Renal cortical epithelial cell (primary cell): Measurements from ENCODE around the gene ZDHHC8. TPM values are rescaled to one million over a fixed set of nuclear protein-coding genes. Genes with fewer than 3 reads are reported as not detected.

Source experiments
- DNase-seq: peaks from one replicate; pipeline ENCODE4 v3.0.0-alpha.2; 2011; ENCODE audit warnings: low read depth
- total RNA-seq: library from RNA; depleted of rRNA; stranded (reverse); fragments of >200 nt; gene quantifications from 2 replicates; pipeline ENCODE4 v1.2.3, GENCODE V29; 2014

Gene ZDHHC8
- 2.6 and 35.3 TPM in 2 replicates for total RNA-seq

GRCh38 chr22:20131597-20131858 is at the start of gene ZDHHC8:
ZDHHC8 (plus strand) TSS chr22:20131804; CDS start chr22:20131948, 144 bp downstream.
- no peak for DNase-seq

GRCh38 chr22:20083157-20083890 is 48.3 kb upstream of the ZDHHC8 start:
- DNase-seq, result no peak

GRCh38 chr22:20083891-20084546 is 47.6 kb upstream of the ZDHHC8 start:
- no peak for DNase-seq

- no peak for DNase-seq
Measured at GRCh38 chr22:20084547-20085413, 46.8 kb upstream of the ZDHHC8 start.

GRCh38 chr22:20085651-20086050 is 46.0 kb upstream of the ZDHHC8 start:
- no peak for DNase-seq

- DNase-seq, result no peak
Measured at GRCh38 chr22:20086101-20086599, 45.5 kb upstream of the ZDHHC8 start.

GRCh38 chr22:20086763-20087162 is 44.8 kb upstream of the ZDHHC8 start:
- no peak for DNase-seq

- no peak for DNase-seq
Measured at GRCh38 chr22:20087319-20088262, 44.0 kb upstream of the ZDHHC8 start.

- no peak for DNase-seq
Measured at GRCh38 chr22:20088263-20088648, 43.3 kb upstream of the ZDHHC8 start.

GRCh38 chr22:20089226-20089976 is 42.2 kb upstream of the ZDHHC8 start:
- no peak for DNase-seq

GRCh38 chr22:20089977-20090729 is 41.5 kb upstream of the ZDHHC8 start:
- no peak for DNase-seq

- DNase-seq, result no peak
Measured at GRCh38 chr22:20090730-20091240, 40.8 kb upstream of the ZDHHC8 start.

- DNase-seq, result no peak
Measured at GRCh38 chr22:20091690-20092476, 39.7 kb upstream of the ZDHHC8 start.

GRCh38 chr22:20092477-20092854 is 39.1 kb upstream of the ZDHHC8 start:
- no peak for DNase-seq

GRCh38 chr22:20093418-20094196 is 38.0 kb upstream of the ZDHHC8 start:
- no peak for DNase-seq

GRCh38 chr22:20094197-20094807 is 37.3 kb upstream of the ZDHHC8 start:
- DNase-seq, result no peak

GRCh38 chr22:20095521-20095920 is 36.1 kb upstream of the ZDHHC8 start:
- DNase-seq, result no peak
